Glomerular visceral epithelial cell (primary cell): ENCODE data around the gene CYLC2.

Experiments used
- DNase-seq: peaks from one replicate; pipeline ENCODE4 v3.0.0-alpha.2; 2016; ENCODE audit errors: extremely low spot score

The CYLC2 gene, protein sequence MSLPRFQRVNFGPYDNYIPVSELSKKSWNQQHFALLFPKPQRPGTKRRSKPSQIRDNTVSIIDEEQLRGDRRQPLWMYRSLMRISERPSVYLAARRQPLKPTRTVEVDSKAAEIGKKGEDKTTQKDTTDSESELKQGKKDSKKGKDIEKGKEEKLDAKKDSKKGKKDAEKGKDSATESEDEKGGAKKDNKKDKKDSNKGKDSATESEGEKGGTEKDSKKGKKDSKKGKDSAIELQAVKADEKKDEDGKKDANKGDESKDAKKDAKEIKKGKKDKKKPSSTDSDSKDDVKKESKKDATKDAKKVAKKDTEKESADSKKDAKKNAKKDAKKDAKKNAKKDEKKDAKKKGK

GRCh38 chr9:102995033-102995432 lies at the start of gene CYLC2:
CYLC2 (plus strand) TSS chr9:102995333; CDS start chr9:102995381, 48 bp downstream.
- DNase-seq = no peak

- DNase-seq = peak; percentile 5
These were observed 44.8 kb upstream of the CYLC2 start for GRCh38 chr9:102950346-102950745.

GRCh38 chr9:102966999-102967398 lies 28.1 kb upstream of the CYLC2 start:
- no peak for DNase-seq

DNA sequence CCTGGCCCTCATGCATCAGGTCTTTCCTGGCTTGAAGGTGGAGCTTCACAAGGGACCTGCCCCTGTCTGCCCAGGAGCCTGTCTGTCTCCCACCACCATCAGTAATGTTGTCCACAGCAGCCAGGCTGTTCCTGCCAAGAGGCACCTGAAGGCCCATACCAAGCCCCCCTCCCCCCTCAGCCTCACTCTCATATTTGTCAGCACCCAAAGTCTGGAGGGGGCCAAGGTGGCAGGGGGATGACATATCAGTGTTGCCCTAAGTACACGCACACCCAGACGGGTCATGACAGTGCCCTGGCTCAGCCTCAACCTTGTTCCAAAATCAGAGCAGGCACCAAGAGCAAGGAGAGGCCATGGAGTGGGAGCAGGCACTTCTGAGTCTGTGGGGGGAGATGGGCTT lies 27.2 kb upstream of the CYLC2 start:
- DNase-seq = no peak

GRCh38 chr9:102972780-102973179 lies 22.4 kb upstream of the CYLC2 start:
- no peak for DNase-seq

GRCh38 chr9:102974530-102974929 lies 20.6 kb upstream of the CYLC2 start:
- DNase-seq = peak; percentile 11

DNA sequence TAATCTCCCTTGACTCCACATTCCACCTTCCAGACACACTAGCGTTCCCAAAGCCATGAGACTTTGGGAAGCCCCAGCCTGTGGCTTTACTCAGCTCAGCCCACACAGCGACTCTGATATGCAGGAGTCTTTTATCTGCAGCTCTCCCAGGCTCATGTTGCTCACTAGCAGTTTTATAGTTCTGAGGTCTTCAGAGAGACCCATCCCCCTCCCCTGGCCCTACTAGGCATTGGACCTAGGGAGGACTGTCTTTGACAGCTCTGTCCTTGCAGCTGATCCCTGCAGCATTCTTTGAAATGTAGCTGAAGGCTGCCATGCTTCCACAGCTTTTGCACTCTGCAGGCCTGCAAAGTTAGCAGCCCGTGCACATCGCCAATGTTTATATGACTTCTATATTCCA lies 19.9 kb upstream of the CYLC2 start:
- DNase-seq = no peak

- DNase-seq = no peak
These were observed 9.8 kb upstream of the CYLC2 start for GRCh38 chr9:102985162-102985895.

- DNase-seq = no peak
These were observed 8.7 kb upstream of the CYLC2 start for GRCh38 chr9:102986425-102986824.

DNA sequence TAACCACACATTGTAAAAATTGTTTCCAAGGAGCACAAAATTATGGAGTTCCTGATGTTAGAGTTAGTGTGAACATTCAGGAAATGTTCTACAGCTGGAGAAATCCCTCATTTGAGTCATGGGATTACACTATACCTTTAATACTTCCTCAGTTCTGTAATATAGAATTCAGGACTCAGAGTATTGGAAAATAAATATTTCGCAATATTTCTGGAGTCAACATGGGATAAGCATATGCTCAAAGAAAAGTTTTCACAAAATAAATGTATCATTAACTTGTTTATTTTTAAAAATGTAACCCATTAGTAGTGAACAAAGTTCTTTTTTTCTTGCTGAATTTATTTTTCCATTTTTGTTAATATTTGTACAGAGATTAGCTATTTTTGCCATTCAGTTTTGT lies 8.6 kb downstream of the CYLC2 start:
- DNase-seq = no peak

- no peak for DNase-seq
These were observed 19.1 kb downstream of the CYLC2 start for GRCh38 chr9:103014242-103014641.

GRCh38 chr9:103025796-103026195 lies 30.7 kb downstream of the CYLC2 start:
- DNase-seq = no peak

DNA sequence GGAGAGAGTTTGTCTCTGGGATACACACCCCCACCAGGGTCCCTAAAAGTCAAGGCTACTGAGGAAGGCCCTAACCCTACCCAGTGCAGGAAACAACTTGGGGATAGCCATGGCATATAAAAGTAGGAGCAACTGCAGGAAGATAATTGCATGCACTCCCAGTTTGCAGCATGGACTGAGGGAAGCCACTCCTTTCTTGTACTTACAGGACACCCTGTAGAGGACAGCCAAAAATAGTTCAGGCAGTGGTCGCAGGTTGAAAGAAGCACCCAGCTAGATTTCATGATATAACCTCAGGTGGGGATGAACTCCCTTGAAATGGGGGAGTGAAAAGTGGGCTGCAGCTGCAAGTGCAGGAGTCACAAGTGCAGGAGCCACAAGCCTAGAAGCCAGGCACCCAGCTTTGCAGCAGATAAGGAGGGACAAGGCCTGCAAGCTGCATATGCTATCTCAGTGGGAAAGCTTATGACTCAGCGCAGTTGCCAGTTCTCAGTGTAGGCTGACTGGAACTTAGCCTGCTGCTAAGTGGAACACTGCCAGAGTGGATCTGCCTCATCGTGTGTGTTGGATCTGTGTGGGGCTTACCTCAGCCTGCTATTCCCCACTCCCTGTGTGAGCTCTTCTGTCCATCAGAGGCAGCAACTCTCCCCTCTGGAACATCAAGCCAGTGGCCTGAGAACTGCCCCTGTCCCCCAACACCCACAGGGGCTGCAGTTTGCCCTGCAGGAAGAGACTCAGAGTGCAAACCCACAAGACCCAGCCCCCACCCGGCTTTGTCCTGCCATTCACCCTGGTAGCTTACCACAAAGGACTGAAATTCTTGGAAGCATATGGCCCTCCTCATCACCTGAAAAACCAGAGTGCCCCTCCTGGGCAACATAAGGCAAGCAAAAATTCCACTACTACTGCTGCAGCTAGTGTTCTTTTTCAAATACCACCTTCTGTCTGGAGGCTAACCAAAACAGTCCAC lies 42.7 kb downstream of the CYLC2 start:
- DNase-seq = peak; percentile 39

- DNase-seq = no peak
These were observed 46.8 kb downstream of the CYLC2 start for GRCh38 chr9:103041961-103042360.
